GM23248 (cell line): ENCODE measurements around the gene EFEMP1. TPM values are rescaled to one million over a fixed set of nuclear protein-coding genes. Genes with fewer than 3 reads are reported as not detected.

Experiments used
- DNase-seq: peaks from one replicate; pipeline ENCODE4 v3.0.0-alpha.2; 2015
- H2AFZ ChIP-seq: fragments of 200-600 bp; sonication (generic); 2 replicates; pipeline ENCODE4 v1.6.1; 2016; ENCODE audit warnings: antibody characterized with exemption
- H3F3A ChIP-seq: fragments of 200-600 bp; sonication (generic); 2 replicates; pipeline ENCODE4 v1.6.1; 2016; ENCODE audit warnings: mild to moderate bottlenecking, antibody characterized with exemption, mixed run types; ENCODE audit not compliant: insufficient read depth
- H3K27ac ChIP-seq: fragments of 200-600 bp; sonication (generic); 2 replicates; pipeline ENCODE4 v1.5.1; 2016; ENCODE audit warnings: mild to moderate bottlenecking
- H3K27me3 ChIP-seq: fragments of 200-600 bp; sonication (generic); replicated peaks from 2 replicates; pipeline ENCODE4 v1.6.1; 2016; ENCODE audit warnings: mild to moderate bottlenecking; ENCODE audit not compliant: insufficient read depth
- H3K36me3 ChIP-seq: fragments of 200-600 bp; sonication (generic); 2 replicates; pipeline ENCODE4 v1.6.1; 2016; ENCODE audit warnings: low read depth, mild to moderate bottlenecking
- H3K4me1 ChIP-seq: fragments of 200-600 bp; sonication (generic); 2 replicates; pipeline ENCODE4 v1.6.1; 2016; ENCODE audit warnings: mild to moderate bottlenecking; ENCODE audit not compliant: insufficient read depth
- H3K4me2 ChIP-seq: fragments of 200-600 bp; sonication (generic); one replicate; pipeline ENCODE4 v1.6.1; 2016; ENCODE audit warnings: mild to moderate bottlenecking; ENCODE audit not compliant: unreplicated experiment
- H3K4me3 ChIP-seq: fragments of 200-600 bp; sonication (generic); 2 replicates; pipeline ENCODE4 v1.5.1; 2016; ENCODE audit warnings: mild to moderate bottlenecking
- H3K79me2 ChIP-seq: fragments of 200-600 bp; sonication (generic); 2 replicates; pipeline ENCODE4 v1.6.1; 2016; ENCODE audit warnings: mild to moderate bottlenecking; ENCODE audit not compliant: insufficient read depth
- H3K9ac ChIP-seq: fragments of 200-600 bp; sonication (generic); 2 replicates; pipeline ENCODE4 v1.6.1; 2016; ENCODE audit warnings: mild to moderate bottlenecking
- H3K9me2 ChIP-seq: fragments of 200-600 bp; sonication (generic); 2 replicates; pipeline ENCODE4 v1.6.1; 2016; ENCODE audit warnings: mixed run types, mild to moderate bottlenecking, moderate library complexity; ENCODE audit not compliant: insufficient read depth
- H3K9me3 ChIP-seq: fragments of 200-600 bp; sonication (generic); one replicate; pipeline ENCODE4 v1.6.1; 2017; ENCODE audit warnings: low read depth
- H4K20me1 ChIP-seq: fragments of 200-600 bp; sonication (generic); 2 replicates; pipeline ENCODE4 v1.6.0; 2016; ENCODE audit not compliant: insufficient read depth
- EZH2 ChIP-seq: fragments of 200-600 bp; sonication (generic); IDR thresholded peaks from 2 replicates; pipeline ENCODE4 v1.6.1; 2018; ENCODE audit warnings: antibody characterized with exemption, mild to moderate bottlenecking; ENCODE audit not compliant: insufficient read depth, poor library complexity, severe bottlenecking
- EZH2phosphoT487 ChIP-seq: fragments of 200-600 bp; sonication (generic); IDR thresholded peaks from 2 replicates; pipeline ENCODE4 v1.6.1; 2018; ENCODE audit warnings: antibody characterized with exemption, moderate library complexity, mild to moderate bottlenecking, low read depth; ENCODE audit not compliant: insufficient read depth
- WGBS, 2 experiments: methylation state at CpG; one replicate each; pipeline ENCODE4 v1.1.6; 2015 to 2017; ENCODE audit warnings: low lambda C conversion rate in 2 of 2, low coverage in 1 of 2; ENCODE audit errors: missing lambda C conversion rate in 2 of 2; 5-methylcytosine and 5-hydroxymethylcytosine counted together
- in situ Hi-C: fragments of 300-500 bp; cut with MboI; formaldehyde crosslinking; loops from 2 replicates; pipeline ENCODE4 v1.15.0; 2020
- polyA plus RNA-seq: library from polyadenylated mRNA; unstranded; fragments of >200 nt; fragmentation: Nextera tagmentation; extraction: Ambion mirVana; gene quantifications from 2 replicates; pipeline ENCODE4 v1.2.1, GENCODE V29; 2016
- total RNA-seq: library from RNA; depleted of rRNA; stranded (reverse); fragments of >200 nt; shearing (Covaris generic); gene quantifications from 2 replicates; pipeline ENCODE4 v1.2.3, GENCODE V29; 2014

Gene EFEMP1
- total and polyA plus RNA-seq, 2 experiments from 2014 or later = 1,133 to 1,343 TPM

GRCh38 chr2:55966401-55967118 is 43.0 kb upstream of the EFEMP1 start:
- DNase-seq = peak; percentile 44
- H3K9ac ChIP-seq = peak overlapping the region; percentile 4; the same call in 1 of the 2 replicates

GRCh38 chr2:55965966-55966365 is 42.4 kb upstream of the EFEMP1 start:
- H3K9ac ChIP-seq = peak overlapping the region; percentile 4; the same call in 1 of the 2 replicates
- H3K36me3 ChIP-seq = no peaks in the 10 kb centered on the region
- 46 to 47% methylated on average over 3 of the region's 3 CpGs for WGBS, 2 experiments
- peaks cover 21% of the 10 kb centered on the region for H3F3A ChIP-seq
- H3K9me2 ChIP-seq = no peaks in the 10 kb centered on the region
- peak overlapping the region; percentile 69 for H2AFZ ChIP-seq
- DNase-seq = no peak
- H3K4me1 ChIP-seq = peaks cover 28% of the 10 kb centered on the region
- peak overlapping the region; percentile 25 for H3K27ac ChIP-seq
- H3K4me2 ChIP-seq = peak overlapping the region; percentile 7
- in situ Hi-C loops = no loop called here
- no peak overlapping the region for H3K4me3 ChIP-seq
- TF ChIP-seq EZH2phosphoT487 = no peak
- TF ChIP-seq EZH2 = no peak
- no peaks in the 10 kb centered on the region for H4K20me1 ChIP-seq
- H3K9me3 ChIP-seq = no peaks in the 10 kb centered on the region
- no peaks in the 10 kb centered on the region for H3K27me3 ChIP-seq
- no peaks in the 10 kb centered on the region for H3K79me2 ChIP-seq

More at GRCh38 chr2:55966401-55967118, 43.0 kb upstream of the EFEMP1 start:
- Histone ChIP-seq H3F3A (peaks cover 21% of the 10 kb centered on the region), H3K27me3 (no peaks in the 10 kb centered on the region), H3K9me2 (no peaks in the 10 kb centered on the region), H3K9me3 (no peaks in the 10 kb centered on the region), H3K27ac (peak overlapping the region; percentile 25), H3K36me3 (no peaks in the 10 kb centered on the region), H3K4me2 (peak overlapping the region; percentile 7), H3K4me1 (peaks cover 22% of the 10 kb centered on the region), H2AFZ (peak overlapping the region; percentile 69), H3K79me2 (no peaks in the 10 kb centered on the region), H3K4me3 (no peak overlapping the region), H4K20me1 (no peaks in the 10 kb centered on the region)
- no peak for TF ChIP-seq EZH2phosphoT487
- no peak for TF ChIP-seq EZH2
- in situ Hi-C loops = no loop called here
- WGBS, 2 experiments = 21 to 24% methylated on average over 6 of the region's 6 CpGs

- no peak for DNase-seq
- H3K9me3 ChIP-seq = no peaks in the 10 kb centered on the region
- no peaks in the 10 kb centered on the region for H3K79me2 ChIP-seq
- H3K9me2 ChIP-seq = no peaks in the 10 kb centered on the region
- H3K4me2 ChIP-seq = no peak overlapping the region
- peaks cover 21% of the 10 kb centered on the region for H3F3A ChIP-seq
- in situ Hi-C loops = no loop called here
- H4K20me1 ChIP-seq = no peaks in the 10 kb centered on the region
- 67 to 80% methylated on average over 2 of the region's 2 CpGs for WGBS, 2 experiments
- peaks cover 34% of the 10 kb centered on the region for H3K4me1 ChIP-seq
- no peaks in the 10 kb centered on the region for H3K36me3 ChIP-seq
- H3K27me3 ChIP-seq = no peaks in the 10 kb centered on the region
- no peak overlapping the region for H3K9ac ChIP-seq
- TF ChIP-seq EZH2phosphoT487 (no peak), EZH2 (no peak)
- H3K4me3 ChIP-seq = no peak overlapping the region
- H2AFZ ChIP-seq = no peak overlapping the region
- no peak overlapping the region for H3K27ac ChIP-seq
Measured at GRCh38 chr2:55965276-55965675, 41.7 kb upstream of the EFEMP1 start.

GRCh38 chr2:55962915-55963314 is 39.3 kb upstream of the EFEMP1 start:
- no peak overlapping the region for H2AFZ ChIP-seq
- no peak for DNase-seq
- no peaks in the 10 kb centered on the region for H3K36me3 ChIP-seq
- no peaks in the 10 kb centered on the region for H3K9me2 ChIP-seq
- in situ Hi-C loops = no loop called here
- no peak overlapping the region for H3K9ac ChIP-seq
- no peaks in the 10 kb centered on the region for H3K27me3 ChIP-seq
- H4K20me1 ChIP-seq = no peaks in the 10 kb centered on the region
- no peak overlapping the region for H3K27ac ChIP-seq
- 59 to 68% methylated on average over 3 of the region's 3 CpGs for WGBS, 2 experiments
- TF ChIP-seq EZH2phosphoT487 = no peak
- no peak for TF ChIP-seq EZH2
- H3K4me1 ChIP-seq = peaks cover 42% of the 10 kb centered on the region
- H3K4me2 ChIP-seq = no peak overlapping the region
- no peaks in the 10 kb centered on the region for H3K9me3 ChIP-seq
- no peak overlapping the region for H3K4me3 ChIP-seq
- no peaks in the 10 kb centered on the region for H3K79me2 ChIP-seq
- peaks cover 31% of the 10 kb centered on the region for H3F3A ChIP-seq
